Activated CD4-positive, alpha-beta T cell treated with anti-CD3 and anti-CD28 coated beads, Interleukin-2, amount 50 U/mL, for 1 hour (primary cell): Measurements from ENCODE around the gene MARCO.
"Not testable (repeated sequence)": the region's sequence is repeated elsewhere in the genome, so short reads cannot be mapped to it uniquely, and the experiment has no call there.

Experiments
- DNase-seq: peaks from one replicate; pipeline ENCODE4 v3.0.0-alpha.2; 2020

Gene MARCO

GRCh38 chr2:118932949-118933348 is 9.0 kb upstream of the MARCO start:
- no peak for DNase-seq

GRCh38 chr2:118936306-118936705 is 5.7 kb upstream of the MARCO start:
- DNase-seq, result no peak

GRCh38 chr2:118936936-118937335 is 5.1 kb upstream of the MARCO start:
- no peak for DNase-seq

GRCh38 chr2:118937817-118938216 is 4.2 kb upstream of the MARCO start:
- no peak for DNase-seq

GRCh38 chr2:118939994-118940393 is 2.0 kb upstream of the MARCO start:
- DNase-seq, result no peak

GRCh38 chr2:118940486-118941120 is 1.4 kb upstream of the MARCO start:
- DNase-seq, result no peak

- no peak for DNase-seq
Measured at GRCh38 chr2:118943286-118943685, 1.3 kb downstream of the MARCO start.

- DNase-seq, result no peak
Measured at GRCh38 chr2:118945881-118946280, 3.9 kb downstream of the MARCO start.

- DNase-seq, result not testable (repeated sequence)
Measured at GRCh38 chr2:118948266-118948665, 6.3 kb downstream of the MARCO start.

GRCh38 chr2:118954297-118955060 is 12.5 kb downstream of the MARCO start:
- DNase-seq, result no peak

GRCh38 chr2:118965737-118966136 is 23.7 kb downstream of the MARCO start:
- no peak for DNase-seq

GRCh38 chr2:118967124-118967880 is 25.3 kb downstream of the MARCO start:
- no peak for DNase-seq

- no peak for DNase-seq
Measured at GRCh38 chr2:118968042-118968441, 26.0 kb downstream of the MARCO start.

- no peak for DNase-seq
Measured at GRCh38 chr2:118968961-118969733, 27.2 kb downstream of the MARCO start.

GRCh38 chr2:118969734-118970395 is 27.9 kb downstream of the MARCO start:
- DNase-seq, result no peak

GRCh38 chr2:118970396-118971135 is 28.6 kb downstream of the MARCO start:
- DNase-seq, result no peak

GRCh38 chr2:118971245-118972122 is 29.5 kb downstream of the MARCO start:
- no peak for DNase-seq

- DNase-seq, result no peak
Measured at GRCh38 chr2:118973542-118973951, 31.6 kb downstream of the MARCO start.

GRCh38 chr2:118974103-118974993 is 32.4 kb downstream of the MARCO start:
- DNase-seq, result no peak

GRCh38 chr2:118975133-118975532 is 33.1 kb downstream of the MARCO start:
- DNase-seq, result no peak
